ENCODE results near the gene MEGF8. TPM values are rescaled to one million over a fixed set of nuclear protein-coding genes. Genes with fewer than 3 reads are reported as not detected.
A peak's percentile ranks its signal among the peaks of the same experiment; 100 is the strongest.

Gene MEGF8
- total RNA-seq, 4 donors from 2014 or later = 6.4 to 11.1 (median 10.3) TPM

- intact Hi-C loops (cut with DNase I) = no loop called here
- H3K27me3 ChIP-seq = no peaks in the 10 kb centered on the region
- peaks cover 17 to 25% (median 23%) of the 10 kb centered on the region in 3 donors for H3K36me3 ChIP-seq
- peak overlapping the region; percentile 41 to 87 (median 64) for H3K4me3 ChIP-seq
- no CpG with 5 or more reads among the region's 76 CpGs for WGBS, 2 donors
- no peak for DNase-seq
- peaks cover 54 to 80% (median 60%) of the 10 kb centered on the region in 3 donors for H3K4me1 ChIP-seq
- H3K9me3 ChIP-seq = no peaks in the 10 kb centered on the region
- H3K27ac ChIP-seq = peak overlapping the region; percentile 80 to 99 (median 91)
- TF ChIP-seq CTCF (IDR thresholded peaks at IDR 0.05) (no peak), POLR2A (IDR thresholded peaks at IDR 0.05) (peak in 2 of 4 donors; percentile 28 to 54)
Measured at GRCh38 chr19:42284066-42284501, 41.4 kb upstream of the MEGF8 start.

GRCh38 chr19:42284591-42285341, 40.7 kb upstream of the MEGF8 start:
- intact Hi-C loops (cut with DNase I) = no loop called here
- peaks cover 47 to 73% (median 57%) of the 10 kb centered on the region in 3 donors for H3K4me1 ChIP-seq
- H3K9me3 ChIP-seq = no peaks in the 10 kb centered on the region
- DNase-seq = no peak
- peak overlapping the region; percentile 31 to 87 (median 64) for H3K4me3 ChIP-seq
- no peaks in the 10 kb centered on the region for H3K27me3 ChIP-seq
- peak overlapping the region; percentile 84 to 99 (median 92) for H3K27ac ChIP-seq
- TF ChIP-seq POLR2A (IDR thresholded peaks at IDR 0.05) (no peak), CTCF (IDR thresholded peaks at IDR 0.05) (no peak)
- WGBS, 2 donors = 6 to 7% methylated on average over 12 to 20 of the region's 41 CpGs
- H3K36me3 ChIP-seq = peaks cover 24 to 32% (median 30%) of the 10 kb centered on the region in 3 donors

- H3K4me1 ChIP-seq = peaks cover 47 to 69% (median 55%) of the 10 kb centered on the region in 3 donors
Measured at GRCh38 chr19:42285541-42285941, 39.9 kb upstream of the MEGF8 start.

DNA sequence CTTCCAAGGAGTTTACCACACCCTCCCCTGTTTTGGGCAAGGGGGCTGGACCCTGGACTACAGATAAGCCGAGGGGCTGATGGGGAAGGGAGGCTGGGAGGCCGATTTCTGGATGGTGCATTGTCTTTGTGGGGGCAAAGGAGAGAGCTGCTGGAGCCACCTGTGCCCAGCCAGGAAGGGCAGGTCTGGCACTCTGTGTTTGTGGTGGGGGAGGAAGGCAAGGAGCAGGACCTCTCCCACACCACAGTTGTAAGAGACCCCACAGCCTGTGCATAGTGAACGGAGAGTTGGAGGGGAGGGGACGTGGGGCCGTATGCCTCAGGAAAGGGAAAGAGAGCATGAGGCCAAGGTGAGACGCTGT, 39.5 kb upstream of the MEGF8 start:
- Histone ChIP-seq H3K4me3 (peak overlapping the region in 2 of 4 donors; percentile 71 to 87), H3K27me3 (no peaks in the 10 kb centered on the region), H3K9me3 (no peaks in the 10 kb centered on the region), H3K27ac (peak overlapping the region; percentile 84 to 98 (median 84)), H3K36me3 (peaks cover 35 to 44% (median 42%) of the 10 kb centered on the region in 3 donors), H3K4me1 (peaks cover 45 to 69% (median 51%) of the 10 kb centered on the region in 3 donors)
- intact Hi-C loops (cut with DNase I) = no loop called here
- no peak for DNase-seq
- no peak for TF ChIP-seq CTCF (IDR thresholded peaks at IDR 0.05)
- no peak for TF ChIP-seq POLR2A (IDR thresholded peaks at IDR 0.05)
- WGBS, 2 donors = 25 to 49% methylated on average over 4 to 6 of the region's 6 CpGs

More at GRCh38 chr19:42285541-42285941, 39.9 kb upstream of the MEGF8 start:
- no peak for DNase-seq
- H3K4me3 ChIP-seq = peak overlapping the region in 2 of 4 donors; percentile 71 to 87
- intact Hi-C loops (cut with DNase I) = no loop called here
- no peaks in the 10 kb centered on the region for H3K9me3 ChIP-seq
- H3K27me3 ChIP-seq = no peaks in the 10 kb centered on the region
- peaks cover 31 to 40% (median 37%) of the 10 kb centered on the region in 3 donors for H3K36me3 ChIP-seq
- H3K27ac ChIP-seq = peak overlapping the region; percentile 84 to 98 (median 84)
- TF ChIP-seq POLR2A (IDR thresholded peaks at IDR 0.05) (no peak), CTCF (IDR thresholded peaks at IDR 0.05) (no peak)
- 10 to 33% methylated on average over 3 to 5 of the region's 5 CpGs for WGBS, 2 donors

GRCh38 chr19:42286349-42287016, 39.0 kb upstream of the MEGF8 start:
- Histone ChIP-seq H3K27ac (peak overlapping the region; percentile 84 to 98 (median 84)), H3K27me3 (no peaks in the 10 kb centered on the region), H3K4me1 (peaks cover 40 to 69% (median 51%) of the 10 kb centered on the region in 3 donors), H3K9me3 (no peaks in the 10 kb centered on the region), H3K4me3 (peak overlapping the region in 2 of 4 donors; percentile 71 to 87), H3K36me3 (peaks cover 39 to 49% (median 46%) of the 10 kb centered on the region in 3 donors)
- WGBS, 2 donors = 23 to 35% methylated on average over 8 to 11 of the region's 13 CpGs
- intact Hi-C loops (cut with DNase I) = no loop called here
- TF ChIP-seq CTCF (IDR thresholded peaks at IDR 0.05) (no peak), POLR2A (IDR thresholded peaks at IDR 0.05) (no peak)
- no peak for DNase-seq

All from esophagus squamous epithelium (tissue), 5 donors.